Fibroblast of skin of abdomen (primary cell): Measurements from ENCODE around the gene DMRTA2.
A peak's percentile ranks its signal among the peaks of the same experiment; 100 is the strongest.

Experiments used
- DNase-seq: peaks from one replicate; pipeline ENCODE4 v3.0.0-alpha.2; 2013

The DMRTA2 gene

DNA sequence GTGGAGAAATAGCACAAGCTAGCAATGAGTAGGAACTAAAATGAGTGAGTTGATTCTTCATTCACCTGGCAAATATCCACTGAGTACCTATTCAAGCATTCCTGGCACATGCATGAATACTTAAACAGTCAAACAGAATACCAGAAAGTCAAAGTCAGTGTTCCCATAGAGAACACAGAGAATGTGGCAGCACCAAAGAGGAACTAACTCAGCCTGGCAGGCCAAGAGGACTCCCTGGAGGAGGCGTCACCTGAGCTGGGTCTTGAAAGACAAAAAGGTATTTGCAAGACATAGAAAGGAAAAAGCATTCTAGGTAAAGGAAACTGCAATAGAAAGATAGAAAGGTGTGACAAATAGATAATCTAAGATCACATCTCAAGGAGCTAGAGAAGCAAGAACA, 49.7 kb downstream of the DMRTA2 start:
- no peak for DNase-seq

GRCh38 chr1:50371749-50372148, 51.5 kb downstream of the DMRTA2 start:
- DNase-seq: no peak

DNA sequence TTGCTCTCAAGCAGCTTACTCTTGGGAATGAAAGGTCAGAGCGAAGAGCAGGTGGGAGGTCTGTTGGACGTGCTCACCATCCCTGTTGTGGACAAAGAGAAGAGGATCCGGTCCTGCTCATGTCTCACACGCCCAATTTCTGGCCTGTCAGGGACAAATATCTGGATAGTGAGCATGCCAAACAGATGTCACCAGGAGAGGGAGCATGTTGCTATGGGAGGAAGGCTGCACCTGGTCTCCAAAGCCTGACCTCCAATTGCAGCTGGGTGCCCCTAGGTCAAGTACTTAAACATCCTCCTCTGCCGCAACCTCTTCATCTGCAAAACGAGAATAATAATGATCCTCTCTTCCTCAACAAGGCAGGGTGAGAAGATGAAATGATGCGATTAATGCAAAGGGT, 53.4 kb downstream of the DMRTA2 start:
- no peak for DNase-seq

- no peak for DNase-seq
Observed at GRCh38 chr1:50369008-50369634, 54.1 kb downstream of the DMRTA2 start.

GRCh38 chr1:50368179-50369007, 54.9 kb downstream of the DMRTA2 start:
- DNase-seq: peak; percentile 8
